ENCODE data around the gene CAPN5. TPM values are rescaled to one million over a fixed set of nuclear protein-coding genes. Genes with fewer than 3 reads are reported as not detected.

Gene CAPN5
- total RNA-seq, 2 donors from 2014 or later: 2.6 to 4.0 TPM

DNA sequence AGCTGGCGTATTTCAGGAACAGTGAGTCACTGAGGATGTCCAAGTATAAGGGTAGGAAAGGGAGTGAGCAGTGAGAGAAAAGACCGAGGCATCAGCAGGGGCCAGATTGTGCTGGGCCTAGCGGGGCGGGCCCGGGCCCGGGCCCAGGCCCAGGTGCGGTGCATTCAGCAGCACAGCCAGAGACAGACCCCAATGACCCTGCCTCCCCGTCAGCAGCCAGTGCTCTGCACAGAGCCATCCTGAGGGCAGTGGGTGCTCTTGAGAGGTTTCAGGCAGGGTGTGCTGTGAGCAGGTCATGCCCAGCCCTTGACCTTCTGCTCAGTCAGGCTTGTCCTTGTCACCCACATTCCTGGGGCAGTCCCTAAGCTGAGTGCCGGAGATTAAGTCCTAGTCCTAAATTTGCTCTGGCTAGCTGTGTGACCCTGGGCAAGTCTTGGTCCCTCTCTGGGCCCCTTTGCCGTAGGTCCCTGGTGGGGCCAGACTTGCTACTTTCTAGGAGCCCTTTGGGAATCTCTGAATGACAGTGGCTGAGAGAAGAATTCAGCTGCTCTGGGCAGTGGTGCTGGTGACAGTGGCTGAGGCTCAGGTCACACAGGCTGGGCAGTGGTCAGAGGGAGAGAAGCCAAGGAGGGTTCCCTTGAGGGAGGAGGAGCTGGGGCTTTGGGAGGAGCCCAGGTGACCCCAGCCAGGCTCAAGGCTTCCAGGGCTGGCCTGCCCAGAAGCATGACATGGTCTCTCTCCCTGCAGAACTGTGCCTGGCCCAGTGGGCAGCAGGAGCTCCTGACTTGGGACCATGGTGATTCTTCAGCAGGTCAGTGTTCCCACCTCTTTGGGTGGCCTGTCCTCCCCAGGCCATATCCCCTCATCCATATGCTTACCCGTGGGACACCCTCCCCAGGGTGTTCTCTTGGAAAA is 63.3 kb downstream of the CAPN5 start:
- Histone ChIP-seq H3K4me3 (no peak overlapping the region), H3K27ac (no peak overlapping the region), H3K4me1 (peaks cover 0 to 38% of the 10 kb centered on the region in 2 donors), H3K27me3 (no peaks in the 10 kb centered on the region), H3K36me3 (no peaks in the 10 kb centered on the region), H3K9me3 (no peaks in the 10 kb centered on the region)
- TF ChIP-seq, protein P1, sequence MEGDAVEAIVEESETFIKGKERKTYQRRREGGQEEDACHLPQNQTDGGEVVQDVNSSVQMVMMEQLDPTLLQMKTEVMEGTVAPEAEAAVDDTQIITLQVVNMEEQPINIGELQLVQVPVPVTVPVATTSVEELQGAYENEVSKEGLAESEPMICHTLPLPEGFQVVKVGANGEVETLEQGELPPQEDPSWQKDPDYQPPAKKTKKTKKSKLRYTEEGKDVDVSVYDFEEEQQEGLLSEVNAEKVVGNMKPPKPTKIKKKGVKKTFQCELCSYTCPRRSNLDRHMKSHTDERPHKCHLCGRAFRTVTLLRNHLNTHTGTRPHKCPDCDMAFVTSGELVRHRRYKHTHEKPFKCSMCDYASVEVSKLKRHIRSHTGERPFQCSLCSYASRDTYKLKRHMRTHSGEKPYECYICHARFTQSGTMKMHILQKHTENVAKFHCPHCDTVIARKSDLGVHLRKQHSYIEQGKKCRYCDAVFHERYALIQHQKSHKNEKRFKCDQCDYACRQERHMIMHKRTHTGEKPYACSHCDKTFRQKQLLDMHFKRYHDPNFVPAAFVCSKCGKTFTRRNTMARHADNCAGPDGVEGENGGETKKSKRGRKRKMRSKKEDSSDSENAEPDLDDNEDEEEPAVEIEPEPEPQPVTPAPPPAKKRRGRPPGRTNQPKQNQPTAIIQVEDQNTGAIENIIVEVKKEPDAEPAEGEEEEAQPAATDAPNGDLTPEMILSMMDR (IDR thresholded peaks at IDR 0.05): no peak
- no peak for DNase-seq (ENCODE audit: low spot score)

DNA sequence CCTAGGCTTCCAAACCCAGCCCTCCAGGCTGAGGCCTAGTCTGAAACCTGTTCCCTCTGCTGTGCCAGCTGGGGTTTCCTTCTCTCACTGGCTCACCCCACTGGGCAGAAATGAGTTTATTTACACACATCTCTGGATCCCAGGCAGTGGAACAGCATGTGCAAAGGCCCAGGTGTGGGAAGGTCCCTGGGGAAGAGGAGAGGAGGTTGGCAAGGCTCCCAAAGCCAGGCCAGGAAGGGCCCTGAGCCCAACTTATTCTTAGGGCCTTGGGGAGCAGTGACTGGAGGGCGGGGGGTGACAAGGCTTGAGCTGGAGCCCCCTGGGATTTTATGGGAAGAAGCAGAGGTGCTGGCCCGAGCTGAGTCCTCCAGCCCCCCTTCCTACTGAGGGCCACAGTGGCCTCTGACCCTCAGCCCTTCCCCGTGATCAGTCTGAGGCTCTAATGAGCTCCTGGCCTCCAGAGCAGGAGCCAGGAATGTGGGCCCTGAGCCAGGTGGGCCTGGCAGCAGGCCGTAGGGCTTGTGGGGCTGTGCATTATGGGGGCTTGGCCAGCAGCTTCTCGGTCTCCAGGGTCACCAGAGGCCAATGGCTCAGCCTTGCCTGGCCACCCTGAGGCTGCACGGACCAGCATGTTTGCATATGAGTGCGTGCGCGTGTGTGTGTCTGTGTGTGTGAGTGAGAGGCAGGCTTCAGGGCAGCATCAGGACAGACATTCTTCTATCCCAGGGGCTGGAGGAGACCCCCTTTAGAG is 64.2 kb downstream of the CAPN5 start:
- Histone ChIP-seq H3K4me1 (peaks cover 0 to 38% of the 10 kb centered on the region in 2 donors), H3K36me3 (no peaks in the 10 kb centered on the region), H3K9me3 (no peaks in the 10 kb centered on the region), H3K27me3 (no peaks in the 10 kb centered on the region), H3K27ac (no peak overlapping the region), H3K4me3 (no peak overlapping the region)
- no peak for DNase-seq (ENCODE audit: low spot score)
- TF ChIP-seq, protein P1 (IDR thresholded peaks at IDR 0.05): no peak

DNA sequence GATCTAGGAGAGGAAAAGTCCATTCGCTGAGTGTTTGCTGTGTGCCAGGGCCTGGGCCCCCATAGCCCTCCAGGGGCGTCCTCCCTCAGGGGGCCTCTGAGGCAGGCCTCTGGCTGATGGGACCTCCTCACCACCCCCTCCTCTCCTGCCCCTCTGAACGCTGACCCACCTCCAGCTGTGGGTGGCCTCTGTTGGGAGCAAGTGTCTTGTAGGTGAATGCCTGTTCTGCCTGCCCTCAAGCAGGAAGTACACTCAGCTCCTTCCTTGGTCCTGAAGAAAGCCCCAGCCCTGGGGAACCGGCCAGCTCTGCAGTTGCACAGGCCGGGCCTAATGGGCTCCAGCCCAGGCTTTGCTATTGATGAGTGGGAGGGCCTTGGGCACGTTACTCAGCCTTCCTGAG is 64.8 kb downstream of the CAPN5 start:
- no peak overlapping the region for H3K27ac ChIP-seq
- H3K36me3 ChIP-seq: no peaks in the 10 kb centered on the region
- H3K4me3 ChIP-seq: no peak overlapping the region
- DNase-seq (ENCODE audit: low spot score): no peak
- H3K27me3 ChIP-seq: no peaks in the 10 kb centered on the region
- TF ChIP-seq, protein P1 (IDR thresholded peaks at IDR 0.05): no peak
- peaks cover 0 to 38% of the 10 kb centered on the region in 2 donors for H3K4me1 ChIP-seq
- no peaks in the 10 kb centered on the region for H3K9me3 ChIP-seq

DNA sequence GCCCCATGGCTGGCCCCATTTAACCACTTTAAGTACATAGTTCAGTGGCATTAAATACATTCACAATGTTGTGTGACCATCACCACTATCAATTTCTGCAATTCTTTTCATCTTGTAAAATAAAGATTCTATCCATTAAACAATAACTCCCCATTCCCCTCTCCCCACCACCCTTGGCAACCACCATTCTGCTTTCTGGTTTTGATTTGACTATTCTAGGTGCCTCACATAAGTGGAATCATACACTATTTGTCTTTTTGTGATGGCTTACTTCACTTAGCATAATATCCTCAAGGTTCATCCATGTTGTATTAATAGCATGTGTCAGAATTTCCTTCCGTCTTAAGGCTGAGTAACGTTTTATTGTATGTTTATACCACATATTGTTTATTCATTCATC is 68.3 kb downstream of the CAPN5 start:
- Histone ChIP-seq H3K27ac (no peak overlapping the region), H3K4me3 (no peak overlapping the region), H3K36me3 (no peaks in the 10 kb centered on the region), H3K4me1 (peaks cover 0 to 23% of the 10 kb centered on the region in 2 donors), H3K27me3 (no peaks in the 10 kb centered on the region), H3K9me3 (no peaks in the 10 kb centered on the region)
- TF ChIP-seq, protein P1 (IDR thresholded peaks at IDR 0.05): no peak
- DNase-seq (ENCODE audit: low spot score): no peak

DNA sequence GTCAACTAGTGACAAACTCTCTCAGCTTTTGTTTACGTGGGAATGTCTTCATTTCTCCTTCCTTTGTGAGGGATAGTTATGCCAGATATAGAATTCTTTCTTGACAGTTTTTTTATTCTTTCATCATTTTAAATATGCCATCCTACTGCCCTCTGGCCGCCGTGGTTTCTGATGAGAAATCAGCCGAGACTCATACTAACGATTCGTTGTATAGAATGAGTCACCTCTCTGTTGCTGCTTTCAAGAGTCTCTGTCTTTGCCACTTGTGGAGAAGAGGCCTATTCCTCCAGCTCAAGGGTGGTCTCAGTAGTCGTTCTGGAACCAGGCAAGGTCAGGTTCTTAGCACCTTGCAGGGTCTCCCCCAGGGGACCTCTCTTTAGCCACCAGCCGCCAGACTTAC is 69.3 kb downstream of the CAPN5 start:
- Histone ChIP-seq H3K4me3 (no peak overlapping the region), H3K9me3 (no peaks in the 10 kb centered on the region), H3K36me3 (no peaks in the 10 kb centered on the region), H3K4me1 (peaks cover 0 to 23% of the 10 kb centered on the region in 2 donors), H3K27me3 (no peaks in the 10 kb centered on the region), H3K27ac (no peak overlapping the region)
- no peak for DNase-seq (ENCODE audit: low spot score)
- TF ChIP-seq, protein P1 (IDR thresholded peaks at IDR 0.05): no peak

Measured in right atrium auricular region (tissue), 2 donors.